Nephron (organoid): ENCODE results near the gene MAPKAP1.

Source experiments
- H3K27ac Mint-ChIP-seq, 3 experiments: 2 replicates each; pipeline ENCODE4 v1.8.0; 2020; ENCODE audit warnings: mixed read lengths in 3 of 3, mild to moderate bottlenecking in 2 of 3, moderate library complexity in 1 of 3
- H3K27me3 Mint-ChIP-seq: 2 replicates; pipeline ENCODE4 v1.8.0; 2021; ENCODE audit warnings: low read depth, mild to moderate bottlenecking, moderate library complexity, mixed read lengths
- H3K36me3 Mint-ChIP-seq: 2 replicates; pipeline ENCODE4 v1.8.0; 2020; ENCODE audit warnings: low read depth, mixed read lengths
- H3K4me1 Mint-ChIP-seq: 2 replicates; pipeline ENCODE4 v1.8.0; 2020; ENCODE audit warnings: mixed read lengths
- H3K4me3 Mint-ChIP-seq, 3 experiments: 2 replicates each; pipeline ENCODE4 v1.8.0; 2020; ENCODE audit warnings: mild to moderate bottlenecking in 3 of 3, mixed read lengths in 3 of 3, moderate library complexity in 2 of 3
- H3K9me3 Mint-ChIP-seq: 2 replicates; pipeline ENCODE4 v1.8.0; 2020; ENCODE audit warnings: mixed read lengths
- CTCF ChIP-seq, 3 experiments: fragments of 200-600 bp; sonication (generic); IDR thresholded peaks; one replicate each; pipeline ENCODE4 v1.5.0; 2021; ENCODE audit warnings: antibody characterized with exemption in 3 of 3; ENCODE audit not compliant: unreplicated experiment in 3 of 3

MAPKAP1 gene

GRCh38 chr9:125468646-125469045, 238.4 kb downstream of the MAPKAP1 start:
- no peak for TF ChIP-seq CTCF (IDR thresholded peaks at IDR 0.05; ENCODE audit: unreplicated experiment in 3 of 3)
- H3K27me3 Mint-ChIP-seq, result peaks cover 12% of the 10 kb centered on the region
- H3K27ac Mint-ChIP-seq, result peak overlapping the region in 1 of 3 experiments; percentile 40
- H3K36me3 Mint-ChIP-seq, result no peaks in the 10 kb centered on the region
- H3K4me3 Mint-ChIP-seq, result no peak overlapping the region
- H3K9me3 Mint-ChIP-seq, result no peaks in the 10 kb centered on the region
- peaks cover 51% of the 10 kb centered on the region for H3K4me1 Mint-ChIP-seq

- no peaks in the 10 kb centered on the region for H3K9me3 Mint-ChIP-seq
- peaks cover 12% of the 10 kb centered on the region for H3K27me3 Mint-ChIP-seq
- no peak overlapping the region for H3K4me3 Mint-ChIP-seq
- no peaks in the 10 kb centered on the region for H3K36me3 Mint-ChIP-seq
- TF ChIP-seq CTCF (IDR thresholded peaks at IDR 0.05; ENCODE audit: unreplicated experiment in 3 of 3), result no peak
- peaks cover 51% of the 10 kb centered on the region for H3K4me1 Mint-ChIP-seq
- H3K27ac Mint-ChIP-seq, result peak overlapping the region in 1 of 3 experiments; percentile 22
Observed at GRCh38 chr9:125467116-125467740, 239.8 kb downstream of the MAPKAP1 start.

GRCh38 chr9:125466411-125466810, 240.6 kb downstream of the MAPKAP1 start:
- no peak for TF ChIP-seq CTCF (IDR thresholded peaks at IDR 0.05; ENCODE audit: unreplicated experiment in 3 of 3)
- H3K4me1 Mint-ChIP-seq, result peaks cover 52% of the 10 kb centered on the region
- no peak overlapping the region for H3K4me3 Mint-ChIP-seq
- no peaks in the 10 kb centered on the region for H3K9me3 Mint-ChIP-seq
- peaks cover 4% of the 10 kb centered on the region for H3K36me3 Mint-ChIP-seq
- H3K27ac Mint-ChIP-seq, result no peak overlapping the region
- peaks cover 10% of the 10 kb centered on the region for H3K27me3 Mint-ChIP-seq

- Mint-ChIP-seq H3K36me3 (peaks cover 20% of the 10 kb centered on the region), H3K4me1 (peaks cover 41% of the 10 kb centered on the region), H3K9me3 (peaks cover 5% of the 10 kb centered on the region), H3K4me3 (no peak overlapping the region), H3K27ac (no peak overlapping the region), H3K27me3 (peaks cover 7% of the 10 kb centered on the region)
- TF ChIP-seq CTCF (IDR thresholded peaks at IDR 0.05; ENCODE audit: unreplicated experiment in 3 of 3), result no peak
Observed at GRCh38 chr9:125464591-125465385, 242.2 kb downstream of the MAPKAP1 start.

- H3K4me1 Mint-ChIP-seq, result peaks cover 32% of the 10 kb centered on the region
- H3K4me3 Mint-ChIP-seq, result no peak overlapping the region
- H3K27ac Mint-ChIP-seq, result peak overlapping the region in 2 of 3 experiments; percentile 70 to 86
- no peak for TF ChIP-seq CTCF (IDR thresholded peaks at IDR 0.05; ENCODE audit: unreplicated experiment in 3 of 3)
- peaks cover 8% of the 10 kb centered on the region for H3K9me3 Mint-ChIP-seq
- H3K36me3 Mint-ChIP-seq, result peaks cover 23% of the 10 kb centered on the region
- peaks cover 7% of the 10 kb centered on the region for H3K27me3 Mint-ChIP-seq
Observed at GRCh38 chr9:125463926-125464325, 243.1 kb downstream of the MAPKAP1 start.
